ENCODE data around the gene CEP120.

- TF ChIP-seq CTCF (IDR thresholded peaks at IDR 0.05): no peak
- TF ChIP-seq POLR2A (IDR thresholded peaks at IDR 0.05): no peak
Measured at GRCh38 chr5:123369371-123369968, 53.7 kb downstream of the CEP120 start.
